ENCODE results near the gene PTRH1. TPM values are rescaled to one million over a fixed set of nuclear protein-coding genes. Genes with fewer than 3 reads are reported as not detected.

Gene PTRH1
- total RNA-seq, 1 donor from 2014 or later, result 11.9 TPM

- no peaks in the 10 kb centered on the region for H3K27me3 Mint-ChIP-seq
- H3K36me3 Mint-ChIP-seq (ENCODE audit: insufficient read depth), result peaks cover 3% of the 10 kb centered on the region
These were observed 38.8 kb downstream of the PTRH1 start for GRCh38 chr9:127676638-127677037.

GRCh38 chr9:127673234-127673633 lies 42.2 kb downstream of the PTRH1 start:
- Mint-ChIP-seq H3K36me3 (ENCODE audit: insufficient read depth) (peaks cover 5% of the 10 kb centered on the region), H3K9me3 (ENCODE audit: low read depth) (no peaks in the 10 kb centered on the region), H3K27me3 (no peaks in the 10 kb centered on the region), H3K4me3 (ENCODE audit: low read depth) (no peak overlapping the region), H3K27ac (no peak overlapping the region), H3K4me1 (ENCODE audit: low read depth) (no peaks in the 10 kb centered on the region)
- TF ChIP-seq, protein P1, sequence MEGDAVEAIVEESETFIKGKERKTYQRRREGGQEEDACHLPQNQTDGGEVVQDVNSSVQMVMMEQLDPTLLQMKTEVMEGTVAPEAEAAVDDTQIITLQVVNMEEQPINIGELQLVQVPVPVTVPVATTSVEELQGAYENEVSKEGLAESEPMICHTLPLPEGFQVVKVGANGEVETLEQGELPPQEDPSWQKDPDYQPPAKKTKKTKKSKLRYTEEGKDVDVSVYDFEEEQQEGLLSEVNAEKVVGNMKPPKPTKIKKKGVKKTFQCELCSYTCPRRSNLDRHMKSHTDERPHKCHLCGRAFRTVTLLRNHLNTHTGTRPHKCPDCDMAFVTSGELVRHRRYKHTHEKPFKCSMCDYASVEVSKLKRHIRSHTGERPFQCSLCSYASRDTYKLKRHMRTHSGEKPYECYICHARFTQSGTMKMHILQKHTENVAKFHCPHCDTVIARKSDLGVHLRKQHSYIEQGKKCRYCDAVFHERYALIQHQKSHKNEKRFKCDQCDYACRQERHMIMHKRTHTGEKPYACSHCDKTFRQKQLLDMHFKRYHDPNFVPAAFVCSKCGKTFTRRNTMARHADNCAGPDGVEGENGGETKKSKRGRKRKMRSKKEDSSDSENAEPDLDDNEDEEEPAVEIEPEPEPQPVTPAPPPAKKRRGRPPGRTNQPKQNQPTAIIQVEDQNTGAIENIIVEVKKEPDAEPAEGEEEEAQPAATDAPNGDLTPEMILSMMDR (IDR thresholded peaks at IDR 0.05; ENCODE audit: unreplicated experiment), result no peak
- DNase-seq (ENCODE audit: low spot score, unreplicated experiment), result no peak

More at GRCh38 chr9:127676638-127677037, 38.8 kb downstream of the PTRH1 start:
- Mint-ChIP-seq H3K9me3 (ENCODE audit: low read depth) (no peaks in the 10 kb centered on the region), H3K27ac (no peak overlapping the region), H3K4me1 (ENCODE audit: low read depth) (no peaks in the 10 kb centered on the region), H3K4me3 (ENCODE audit: low read depth) (no peak overlapping the region)
- no peak for DNase-seq (ENCODE audit: low spot score, unreplicated experiment)
- TF ChIP-seq, protein P1 (IDR thresholded peaks at IDR 0.05; ENCODE audit: unreplicated experiment), result no peak

- Mint-ChIP-seq H3K27me3 (no peaks in the 10 kb centered on the region), H3K4me1 (ENCODE audit: low read depth) (peaks cover 2% of the 10 kb centered on the region), H3K27ac (no peak overlapping the region), H3K36me3 (ENCODE audit: insufficient read depth) (peaks cover 6% of the 10 kb centered on the region), H3K9me3 (ENCODE audit: low read depth) (no peaks in the 10 kb centered on the region), H3K4me3 (ENCODE audit: low read depth) (no peak overlapping the region)
- TF ChIP-seq, protein P1 (IDR thresholded peaks at IDR 0.05; ENCODE audit: unreplicated experiment), result no peak
- no peak for DNase-seq (ENCODE audit: low spot score, unreplicated experiment)
These were observed 47.6 kb downstream of the PTRH1 start for GRCh38 chr9:127667906-127668305.

DNA sequence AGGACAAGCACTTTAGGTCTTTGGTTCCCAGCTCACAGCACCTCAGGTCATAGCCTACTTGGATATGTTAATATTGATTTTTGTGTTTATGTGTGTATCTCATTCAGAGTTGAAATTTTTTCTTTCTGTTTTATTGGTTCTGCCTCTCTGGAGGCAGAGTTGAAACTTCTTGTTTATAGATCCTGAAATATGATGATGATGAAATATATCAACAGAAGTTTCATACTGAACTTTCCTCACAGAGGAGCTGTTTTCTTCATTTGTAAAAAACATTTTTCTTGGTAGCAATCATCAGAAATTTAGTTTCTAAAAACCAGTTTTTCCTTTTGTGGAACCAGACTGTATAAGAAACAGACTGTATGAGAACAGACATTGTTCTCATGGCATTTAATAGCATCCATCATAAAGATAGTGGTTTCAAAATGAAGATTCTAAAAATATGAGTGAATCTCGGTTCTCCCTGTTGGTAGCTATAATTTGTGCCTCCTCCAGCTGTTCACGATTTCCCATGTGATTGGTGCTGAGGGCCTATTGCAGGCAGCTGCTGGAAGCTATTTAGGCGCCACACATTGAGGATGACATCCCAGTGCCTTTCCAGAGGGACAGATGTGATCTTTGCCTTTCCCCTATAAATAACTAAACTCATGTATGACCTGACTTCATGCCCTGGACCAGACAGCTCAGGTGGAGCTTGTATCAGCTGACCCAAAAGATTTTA lies 48.2 kb downstream of the PTRH1 start:
- H3K4me1 Mint-ChIP-seq (ENCODE audit: low read depth), result peaks cover 3% of the 10 kb centered on the region
- no peak overlapping the region for H3K4me3 Mint-ChIP-seq (ENCODE audit: low read depth)
- TF ChIP-seq, protein P1 (IDR thresholded peaks at IDR 0.05; ENCODE audit: unreplicated experiment), result no peak

DNA sequence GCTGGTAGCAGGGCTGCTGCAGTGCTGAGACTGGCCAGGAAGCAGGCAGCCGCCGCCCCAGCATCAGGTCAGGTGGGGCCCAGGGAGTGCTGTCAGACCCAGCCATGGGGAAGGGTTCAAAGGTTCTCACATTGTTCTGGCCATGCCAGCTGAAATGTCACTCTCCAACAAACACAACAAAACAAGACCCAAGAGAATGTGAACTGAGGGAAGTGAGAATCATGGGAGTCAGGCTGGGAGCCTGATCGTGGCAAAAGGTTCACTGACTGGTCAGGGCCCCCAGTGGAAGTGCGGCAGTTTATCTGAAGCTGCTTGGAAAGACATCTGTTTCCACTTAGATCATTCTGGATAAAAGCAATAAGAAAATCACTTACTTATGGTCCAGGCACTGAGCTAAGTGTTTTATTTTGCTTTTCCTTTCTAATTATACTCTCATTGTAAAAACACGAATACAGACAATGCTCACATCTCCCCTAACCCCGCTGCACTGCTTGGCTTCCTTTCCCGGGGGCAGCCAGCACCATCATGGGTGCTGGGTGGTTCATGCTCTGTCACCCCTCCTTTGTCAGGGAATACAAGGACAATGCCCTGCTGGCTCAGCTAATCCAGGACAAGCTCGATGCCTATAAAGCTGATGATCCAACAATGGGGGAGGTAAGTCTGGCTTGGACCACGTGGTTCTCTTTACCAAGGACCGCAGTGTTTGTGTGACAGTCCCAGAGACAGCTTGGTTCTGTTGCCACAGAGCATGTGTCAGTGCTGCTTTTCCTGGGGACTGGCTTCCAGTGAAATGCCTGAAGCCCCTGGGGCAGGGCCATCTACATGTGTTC lies 50.6 kb downstream of the PTRH1 start:
- Mint-ChIP-seq H3K27ac (no peak overlapping the region), H3K9me3 (ENCODE audit: low read depth) (no peaks in the 10 kb centered on the region), H3K36me3 (ENCODE audit: insufficient read depth) (peaks cover 1% of the 10 kb centered on the region), H3K27me3 (no peaks in the 10 kb centered on the region), H3K4me3 (ENCODE audit: low read depth) (no peak overlapping the region), H3K4me1 (ENCODE audit: low read depth) (peaks cover 10% of the 10 kb centered on the region)
- TF ChIP-seq, protein P1 (IDR thresholded peaks at IDR 0.05; ENCODE audit: unreplicated experiment), result no peak
- DNase-seq (ENCODE audit: low spot score, unreplicated experiment), result no peak

More for the DNA sequence above, 48.2 kb downstream of the PTRH1 start:
- no peak for DNase-seq (ENCODE audit: low spot score, unreplicated experiment)
- Mint-ChIP-seq H3K36me3 (ENCODE audit: insufficient read depth) (peaks cover 6% of the 10 kb centered on the region), H3K27me3 (no peaks in the 10 kb centered on the region), H3K27ac (no peak overlapping the region), H3K9me3 (ENCODE audit: low read depth) (no peaks in the 10 kb centered on the region)

Measured in progenitor cell of endocrine pancreas (in vitro differentiated cells).